Fibroblast of villous mesenchyme (primary cell): ENCODE data around the gene MTCH2. TPM values are rescaled to one million over a fixed set of nuclear protein-coding genes. Genes with fewer than 3 reads are reported as not detected.

Experiments
- DNase-seq: peaks from one replicate; pipeline ENCODE4 v3.0.0-alpha.2; 2010; ENCODE audit warnings: low read depth
- H3K4me3 ChIP-seq: 2 replicates; pipeline ENCODE4 v1.5.1; 2011; ENCODE audit warnings: low read depth, mild to moderate bottlenecking, low read length
- CTCF ChIP-seq: IDR thresholded peaks from 2 replicates; pipeline ENCODE4 v1.5.1; 2012; ENCODE audit warnings: low read depth, mild to moderate bottlenecking, low read length; ENCODE audit not compliant: insufficient read depth
- total RNA-seq: library from RNA; depleted of rRNA; stranded (reverse); fragments of >200 nt; gene quantifications from 2 replicates; pipeline ENCODE4 v1.2.3, GENCODE V29; 2012

Gene MTCH2
- total RNA-seq, 1 donor: 102 TPM

- no peak for TF ChIP-seq CTCF
- no peak overlapping the region for H3K4me3 ChIP-seq
- no peak for DNase-seq
These were observed 16.9 kb upstream of the MTCH2 start for GRCh38 chr11:47659276-47659675.

- H3K4me3 ChIP-seq: no peak overlapping the region
- no peak for TF ChIP-seq CTCF
- DNase-seq: no peak
These were observed 14.0 kb upstream of the MTCH2 start for GRCh38 chr11:47656260-47656885.

GRCh38 chr11:47651818-47652469 lies 9.6 kb upstream of the MTCH2 start:
- no peak overlapping the region for H3K4me3 ChIP-seq
- no peak for TF ChIP-seq CTCF
- DNase-seq: no peak

- DNase-seq: no peak
- TF ChIP-seq CTCF: no peak
- H3K4me3 ChIP-seq: no peak overlapping the region
These were observed 6.9 kb upstream of the MTCH2 start for GRCh38 chr11:47649276-47649675.

- no peak overlapping the region for H3K4me3 ChIP-seq
- TF ChIP-seq CTCF: no peak
- DNase-seq: no peak
These were observed 3.7 kb upstream of the MTCH2 start for GRCh38 chr11:47646019-47646418.

GRCh38 chr11:47645500-47645899 lies 3.1 kb upstream of the MTCH2 start:
- no peak for DNase-seq
- TF ChIP-seq CTCF: no peak

More at GRCh38 chr11:47645500-47645899, 3.1 kb upstream of the MTCH2 start:
- no peak overlapping the region for H3K4me3 ChIP-seq
